Measurements from ENCODE around the gene G6PC3.

The G6PC3 gene

DNA sequence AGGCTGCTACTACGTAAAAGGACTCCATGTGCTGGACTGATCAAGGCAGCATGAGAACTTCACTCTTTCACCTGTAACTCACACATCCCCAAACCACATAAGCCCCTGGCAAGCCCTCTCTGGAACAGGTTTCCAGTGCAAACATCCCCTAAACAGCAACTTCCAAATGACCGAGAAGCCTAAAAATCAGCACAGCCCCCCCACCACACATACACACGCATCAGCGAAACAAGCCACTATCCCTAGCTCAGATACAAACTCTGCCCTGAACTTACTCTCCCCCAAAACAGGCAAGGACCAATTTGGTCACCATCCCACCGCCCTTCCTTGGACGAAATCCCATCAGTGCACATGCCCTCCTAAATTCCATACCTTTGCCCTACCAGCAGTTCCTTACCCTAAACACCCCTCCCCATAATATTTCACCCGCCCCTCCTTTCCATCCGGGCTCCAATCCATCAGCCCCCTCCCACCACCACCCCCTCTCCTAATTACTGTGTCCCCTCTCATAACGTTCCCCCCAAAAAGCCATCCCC is 4.8 kb upstream of the G6PC3 start:
- TF ChIP-seq EP300 (IDR thresholded peaks at IDR 0.05; ENCODE audit: borderline replicate concordance): no peak
- TF ChIP-seq CREB1 (IDR thresholded peaks at IDR 0.05; ENCODE audit: low read depth): no peak
- TF ChIP-seq TCF12 (IDR thresholded peaks at IDR 0.05; ENCODE audit: low read depth): no peak
- TF ChIP-seq REST (IDR thresholded peaks at IDR 0.05; ENCODE audit: low read depth): no peak
- TF ChIP-seq TAF1 (IDR thresholded peaks at IDR 0.05; ENCODE audit: low read depth): no peak
- no peak for TF ChIP-seq NFIC (IDR thresholded peaks at IDR 0.05)
- TF ChIP-seq RAD21 (IDR thresholded peaks at IDR 0.05; ENCODE audit: low read depth): no peak
- TF ChIP-seq FOXM1 (IDR thresholded peaks at IDR 0.05; ENCODE audit: borderline replicate concordance, low read depth): no peak
- TF ChIP-seq CEBPB (IDR thresholded peaks at IDR 0.05): no peak
- TF ChIP-seq, protein P1, sequence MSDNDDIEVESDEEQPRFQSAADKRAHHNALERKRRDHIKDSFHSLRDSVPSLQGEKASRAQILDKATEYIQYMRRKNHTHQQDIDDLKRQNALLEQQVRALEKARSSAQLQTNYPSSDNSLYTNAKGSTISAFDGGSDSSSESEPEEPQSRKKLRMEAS (IDR thresholded peaks at IDR 0.05): no peak
- TF ChIP-seq TEAD4 (IDR thresholded peaks at IDR 0.05): no peak
- no peak for TF ChIP-seq ZBTB7A (IDR thresholded peaks at IDR 0.05; ENCODE audit: low read depth)
- TF ChIP-seq YY1 (IDR thresholded peaks at IDR 0.05; ENCODE audit: low read depth): no peak
- TF ChIP-seq EGR1 (IDR thresholded peaks at IDR 0.05): no peak
- no peak for TF ChIP-seq USF1 (IDR thresholded peaks at IDR 0.05)

- peak; percentile 29; the same call in 1 of the 2 replicates for TF ChIP-seq TCF12 (IDR thresholded peaks at IDR 0.05; ENCODE audit: low read depth)
- TF ChIP-seq RAD21 (IDR thresholded peaks at IDR 0.05; ENCODE audit: low read depth): no peak
- peak; percentile 83 for TF ChIP-seq TAF1 (IDR thresholded peaks at IDR 0.05; ENCODE audit: low read depth)
- no peak for TF ChIP-seq USF1 (IDR thresholded peaks at IDR 0.05)
- peak; percentile 28; the same call in 1 of the 2 replicates for TF ChIP-seq CEBPB (IDR thresholded peaks at IDR 0.05)
- TF ChIP-seq YY1 (IDR thresholded peaks at IDR 0.05; ENCODE audit: low read depth): peak; percentile 88
- no peak for TF ChIP-seq EGR1 (IDR thresholded peaks at IDR 0.05)
- peak; percentile 49; the same call in 1 of the 2 replicates for TF ChIP-seq CREB1 (IDR thresholded peaks at IDR 0.05; ENCODE audit: low read depth)
- no peak for TF ChIP-seq TEAD4 (IDR thresholded peaks at IDR 0.05)
- TF ChIP-seq ZBTB7A (IDR thresholded peaks at IDR 0.05; ENCODE audit: low read depth): peak; percentile 67; the same call in 1 of the 2 replicates
Measured at GRCh38 chr17:44066204-44066930, 4.2 kb upstream of the G6PC3 start, which contains the start of gene LSM12. Gene LSM12 (minus strand): TSS chr17:44066671. CDS start chr17:44066587, 84 bp downstream.

- TF ChIP-seq TCF12 (IDR thresholded peaks at IDR 0.05; ENCODE audit: low read depth): no peak
- TF ChIP-seq YY1 (IDR thresholded peaks at IDR 0.05; ENCODE audit: low read depth): no peak
- TF ChIP-seq EP300 (IDR thresholded peaks at IDR 0.05; ENCODE audit: borderline replicate concordance): no peak
- no peak for TF ChIP-seq FOXM1 (IDR thresholded peaks at IDR 0.05; ENCODE audit: borderline replicate concordance, low read depth)
- TF ChIP-seq USF1 (IDR thresholded peaks at IDR 0.05): no peak
- TF ChIP-seq CEBPB (IDR thresholded peaks at IDR 0.05): no peak
- TF ChIP-seq TEAD4 (IDR thresholded peaks at IDR 0.05): no peak
- no peak for TF ChIP-seq REST (IDR thresholded peaks at IDR 0.05; ENCODE audit: low read depth)
- no peak for TF ChIP-seq TAF1 (IDR thresholded peaks at IDR 0.05; ENCODE audit: low read depth)
- TF ChIP-seq, protein P1 (IDR thresholded peaks at IDR 0.05): no peak
- TF ChIP-seq EGR1 (IDR thresholded peaks at IDR 0.05): no peak
- no peak for TF ChIP-seq CREB1 (IDR thresholded peaks at IDR 0.05; ENCODE audit: low read depth)
- TF ChIP-seq NFIC (IDR thresholded peaks at IDR 0.05): no peak
- no peak for TF ChIP-seq ZBTB7A (IDR thresholded peaks at IDR 0.05; ENCODE audit: low read depth)
- no peak for TF ChIP-seq RAD21 (IDR thresholded peaks at IDR 0.05; ENCODE audit: low read depth)
Measured at GRCh38 chr17:44067545-44067940, 3.0 kb upstream of the G6PC3 start.

DNA sequence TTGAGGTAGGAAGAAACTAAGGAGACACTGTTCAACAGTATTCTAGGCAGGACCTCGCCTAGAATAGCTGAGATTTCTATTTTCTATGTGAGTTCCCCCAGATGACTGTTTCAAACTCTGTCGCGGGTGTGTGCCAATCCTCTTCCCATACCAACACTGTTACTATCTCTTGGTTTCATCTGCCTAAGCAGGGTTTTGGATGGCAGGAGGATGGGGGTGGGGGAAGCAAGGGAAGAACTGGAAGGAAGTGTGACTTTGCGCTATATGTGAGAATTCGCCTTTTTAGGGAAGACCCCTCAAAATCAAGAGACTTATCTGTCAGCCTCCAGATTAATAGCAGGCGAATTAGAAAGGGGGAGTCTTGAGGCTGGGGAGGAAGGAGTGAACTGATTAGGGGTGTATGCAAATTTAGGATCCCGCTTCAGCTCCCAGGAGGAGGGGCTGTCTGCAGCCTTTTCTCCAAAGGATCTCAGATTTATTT is 521 bp upstream of the G6PC3 start:
- TF ChIP-seq TCF12 (IDR thresholded peaks at IDR 0.05; ENCODE audit: low read depth) (no peak), TAF1 (IDR thresholded peaks at IDR 0.05; ENCODE audit: low read depth) (no peak), CREB1 (IDR thresholded peaks at IDR 0.05; ENCODE audit: low read depth) (no peak), ZBTB7A (IDR thresholded peaks at IDR 0.05; ENCODE audit: low read depth) (no peak), YY1 (IDR thresholded peaks at IDR 0.05; ENCODE audit: low read depth) (no peak), NFIC (IDR thresholded peaks at IDR 0.05) (no peak), USF1 (IDR thresholded peaks at IDR 0.05) (no peak), TEAD4 (IDR thresholded peaks at IDR 0.05) (no peak), RAD21 (IDR thresholded peaks at IDR 0.05; ENCODE audit: low read depth) (no peak), CEBPB (IDR thresholded peaks at IDR 0.05) (no peak), FOXM1 (IDR thresholded peaks at IDR 0.05; ENCODE audit: borderline replicate concordance, low read depth) (no peak), REST (IDR thresholded peaks at IDR 0.05; ENCODE audit: low read depth) (no peak), EP300 (IDR thresholded peaks at IDR 0.05; ENCODE audit: borderline replicate concordance) (no peak), EGR1 (IDR thresholded peaks at IDR 0.05) (no peak)
- TF ChIP-seq, protein P1 (IDR thresholded peaks at IDR 0.05): no peak
